Bone marrow (tissue), 2 donors: Measurements from ENCODE around the gene GORASP1.
A peak's percentile ranks its signal among the peaks of the same experiment; 100 is the strongest.

Experiments
- DNase-seq, 2 donors: peaks; one replicate each; lab custom pipeline; 2025; lab: John Stamatoyannopoulos, UW

The GORASP1 gene

GRCh38 chr3:39141171-39141995 lies 34.0 kb upstream of the GORASP1 start:
- DNase-seq: no peak

GRCh38 chr3:39140341-39140971 lies 33.0 kb upstream of the GORASP1 start:
- no peak for DNase-seq

GRCh38 chr3:39139442-39139841 lies 32.0 kb upstream of the GORASP1 start:
- no peak for DNase-seq

- DNase-seq: no peak
These were observed 31.5 kb upstream of the GORASP1 start for GRCh38 chr3:39138804-39139415.

- no peak for DNase-seq
These were observed 30.8 kb upstream of the GORASP1 start for GRCh38 chr3:39137991-39138803.

- DNase-seq: no peak
These were observed 30.1 kb upstream of the GORASP1 start for GRCh38 chr3:39137435-39137936.

- no peak for DNase-seq
These were observed 29.4 kb upstream of the GORASP1 start for GRCh38 chr3:39136533-39137434.

GRCh38 chr3:39135170-39135805 lies 27.9 kb upstream of the GORASP1 start:
- no peak for DNase-seq

- no peak for DNase-seq
These were observed 26.9 kb upstream of the GORASP1 start for GRCh38 chr3:39134305-39134704.

- DNase-seq: no peak
These were observed 26.4 kb upstream of the GORASP1 start for GRCh38 chr3:39133822-39134221.

GRCh38 chr3:39133093-39133490 lies 25.7 kb upstream of the GORASP1 start:
- DNase-seq: no peak

- no peak for DNase-seq
These were observed 25.0 kb upstream of the GORASP1 start for GRCh38 chr3:39132096-39133092.

- no peak for DNase-seq
These were observed 23.4 kb upstream of the GORASP1 start for GRCh38 chr3:39130693-39131265.

GRCh38 chr3:39130026-39130425 lies 22.6 kb upstream of the GORASP1 start:
- no peak for DNase-seq

GRCh38 chr3:39128951-39129350 lies 21.5 kb upstream of the GORASP1 start:
- DNase-seq: no peak

- DNase-seq: peak in 1 of 2 donors; percentile 58
These were observed 20.5 kb upstream of the GORASP1 start for GRCh38 chr3:39127908-39128304.

- no peak for DNase-seq
These were observed 20.0 kb upstream of the GORASP1 start for GRCh38 chr3:39127269-39127907.

- DNase-seq: peak in 1 of 2 donors; percentile 50
These were observed 19.2 kb upstream of the GORASP1 start for GRCh38 chr3:39126532-39127071.
